H1 (cell line): ENCODE measurements around the gene GPSM1. TPM values are rescaled to one million over a fixed set of nuclear protein-coding genes. Genes with fewer than 3 reads are reported as not detected.

Source experiments
- CBX5 ChIP-seq: fragments of 300-800, 300-1000 bp; sonication (generic); IDR thresholded peaks from 2 replicates; pipeline ENCODE4 v1.7.1; 2016; ENCODE audit warnings: antibody characterized with exemption, low read length, low read depth
- CHD7 ChIP-seq: fragments of 300-600 bp; sonication (generic); IDR thresholded peaks from 2 replicates; pipeline ENCODE4 v1.7.1; 2012; ENCODE audit warnings: low read length, moderate library complexity, mild to moderate bottlenecking, inconsistent platforms; ENCODE audit not compliant: insufficient replicate concordance
- MAFK ChIP-seq: IDR thresholded peaks from 2 replicates; pipeline ENCODE4 v1.6.1; 2012; ENCODE audit warnings: low read depth, mild to moderate bottlenecking, improper control_type of control experiment, low read length
- TCF12 ChIP-seq: IDR thresholded peaks from 2 replicates; pipeline ENCODE4 v1.6.1; 2011; ENCODE audit warnings: low read depth, mild to moderate bottlenecking, low read length
- polyA plus RNA-seq, 7 experiments: library from polyadenylated mRNA; depleted of rRNA in 3 of 7; stranded (reverse) in 5 of 7; unstranded in 2 of 7; fragments of >200 nt in 5 of 7; fragments of 200-250 nt in 2 of 7; gene quantifications; 1 replicate in 5 of 7; 2 replicates in 1 of 7; 4 replicates in 1 of 7; pipeline versions ENCODE4 v1.2.1 to v1.2.3, GENCODE V29; 2011 to 2013; ENCODE audit warnings: missing spikeins in 2 of 7, mixed read lengths in 2 of 7
- total RNA-seq: library from RNA; stranded (reverse); fragmentation: NEBNext Ultra II Directional; extraction: Animal tissue kit (Norgen Biotek cat#: 25700); gene quantifications from 2 replicates; pipeline ENCODE4 v1.2.1, GENCODE V29; 2021

GPSM1 gene
- total and polyA plus RNA-seq, 2 of the 8 experiments (the other 6 are each of a cell fraction or from before 2014, with no cell fraction given) = 12.8 to 18.0 TPM

- TF ChIP-seq CHD7 = no peak
- no peak for TF ChIP-seq MAFK
- peak; percentile 86 for TF ChIP-seq TCF12
- TF ChIP-seq CBX5 = no peak
These were observed 36.0 kb downstream of the GPSM1 start, which contains the start of gene DNLZ (continued) for GRCh38 chr9:136363106-136363948.
